Keratinocyte (primary cell): ENCODE measurements around the gene BEGAIN.

Experiments
- EZH2 ChIP-seq: IDR thresholded peaks from one replicate; pipeline ENCODE4 v1.6.1; 2012; ENCODE audit warnings: inconsistent platforms, mild to moderate bottlenecking, low read length, moderate library complexity
- TF ChIP-seq, protein P1 (sequence below), 3 experiments: IDR thresholded peaks in 1 of 3; conservative IDR thresholded peaks in 1 of 3; optimal IDR thresholded peaks in 1 of 3; 2 replicates in 2 of 3; 3 replicates in 1 of 3; pipeline versions ENCODE3 to v1.5.1; 2011; ENCODE audit warnings: low read length in 3 of 3, mild to moderate bottlenecking in 3 of 3, moderate library complexity in 2 of 3, control low read depth in 1 of 3, inconsistent platforms in 1 of 3; ENCODE audit not compliant: insufficient read depth in 2 of 3; ENCODE audit errors: extremely low read depth in 1 of 3

GRCh38 chr14:100542619-100543205 lies 44.5 kb downstream of the BEGAIN start:
- TF ChIP-seq, protein P1, sequence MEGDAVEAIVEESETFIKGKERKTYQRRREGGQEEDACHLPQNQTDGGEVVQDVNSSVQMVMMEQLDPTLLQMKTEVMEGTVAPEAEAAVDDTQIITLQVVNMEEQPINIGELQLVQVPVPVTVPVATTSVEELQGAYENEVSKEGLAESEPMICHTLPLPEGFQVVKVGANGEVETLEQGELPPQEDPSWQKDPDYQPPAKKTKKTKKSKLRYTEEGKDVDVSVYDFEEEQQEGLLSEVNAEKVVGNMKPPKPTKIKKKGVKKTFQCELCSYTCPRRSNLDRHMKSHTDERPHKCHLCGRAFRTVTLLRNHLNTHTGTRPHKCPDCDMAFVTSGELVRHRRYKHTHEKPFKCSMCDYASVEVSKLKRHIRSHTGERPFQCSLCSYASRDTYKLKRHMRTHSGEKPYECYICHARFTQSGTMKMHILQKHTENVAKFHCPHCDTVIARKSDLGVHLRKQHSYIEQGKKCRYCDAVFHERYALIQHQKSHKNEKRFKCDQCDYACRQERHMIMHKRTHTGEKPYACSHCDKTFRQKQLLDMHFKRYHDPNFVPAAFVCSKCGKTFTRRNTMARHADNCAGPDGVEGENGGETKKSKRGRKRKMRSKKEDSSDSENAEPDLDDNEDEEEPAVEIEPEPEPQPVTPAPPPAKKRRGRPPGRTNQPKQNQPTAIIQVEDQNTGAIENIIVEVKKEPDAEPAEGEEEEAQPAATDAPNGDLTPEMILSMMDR (optimal IDR thresholded peaks at IDR 0.05 in 1 of 3, IDR thresholded peaks at IDR 0.05 in 1 of 3, conservative IDR thresholded peaks at IDR 0.05 in 1 of 3; ENCODE audit: extremely low read depth in 1 of 3, insufficient read depth in 2 of 3, low read length in 3 of 3): no peak
- no peak for TF ChIP-seq EZH2
